GM18517 (cell line): Measurements from ENCODE around the gene SGK2.

Experiments used
- ATAC-seq: cut with Tn5 transposase; IDR thresholded peaks from one replicate; pipeline ENCODE4 v1.9.1; 2021; ENCODE audit warnings: mild to moderate bottlenecking, moderate library complexity; ENCODE audit not compliant: unreplicated experiment

The SGK2 gene

GRCh38 chr20:43558412-43559146 lies at the start of gene SGK2:
SGK2 (plus strand) TSS chr20:43559027; CDS start chr20:43566496, 7,469 bp downstream.
- ATAC-seq, result no peak

DNA sequence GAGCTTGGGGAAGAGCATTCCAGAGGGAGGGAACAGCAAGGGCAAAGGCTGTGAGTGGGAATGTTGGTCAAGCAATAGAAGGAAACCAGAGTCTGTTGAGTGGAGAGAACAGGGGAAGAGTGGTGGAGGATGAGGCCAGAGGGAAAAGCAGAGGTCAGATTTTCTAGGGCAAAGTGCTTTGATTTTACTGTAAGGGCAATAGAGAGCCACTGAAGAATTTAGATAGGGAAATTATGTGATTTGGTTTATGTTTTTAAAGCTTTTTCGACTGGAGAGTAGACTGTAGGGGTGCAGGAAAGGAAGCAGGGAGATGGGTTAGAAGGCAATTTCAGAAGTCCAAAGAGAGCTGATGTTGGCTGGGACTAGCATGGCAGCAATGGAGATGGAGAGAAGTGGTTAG lies 46.9 kb upstream of the SGK2 start:
- ATAC-seq, result no peak

GRCh38 chr20:43513372-43513930 lies 45.4 kb upstream of the SGK2 start:
- no peak for ATAC-seq

- peak; percentile 78 for ATAC-seq
Measured at GRCh38 chr20:43513931-43514647, 44.7 kb upstream of the SGK2 start.

- peak; percentile 20 for ATAC-seq
Measured at GRCh38 chr20:43514648-43514999, 44.2 kb upstream of the SGK2 start.

GRCh38 chr20:43515628-43516027 lies 43.2 kb upstream of the SGK2 start:
- no peak for ATAC-seq

DNA sequence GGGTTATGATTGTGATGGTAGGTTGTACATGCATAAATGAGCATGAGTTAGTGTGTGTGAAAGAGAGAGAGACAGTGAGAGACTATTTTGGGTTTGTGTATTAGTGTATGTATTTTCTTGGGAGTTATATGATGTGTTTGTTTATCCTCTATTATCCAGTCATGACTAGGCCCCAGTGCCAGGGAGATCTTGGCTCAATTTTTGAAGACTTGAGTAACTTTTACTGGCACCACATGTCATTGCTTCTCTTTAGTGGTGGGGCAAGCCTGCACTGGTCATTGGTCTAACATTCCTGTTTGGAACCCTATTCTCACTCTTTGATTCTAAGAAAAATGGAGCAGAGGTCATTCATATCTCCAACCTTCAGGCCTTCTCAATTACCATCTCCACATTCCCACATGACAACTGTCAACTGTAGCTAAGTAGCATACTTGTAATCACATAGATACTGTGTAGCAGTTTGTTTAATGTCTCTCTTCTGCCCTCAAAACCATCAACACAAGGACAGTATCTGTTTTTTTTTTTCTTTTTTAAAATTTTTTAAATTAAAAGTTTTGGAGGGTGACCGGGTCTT lies 42.5 kb upstream of the SGK2 start:
- ATAC-seq, result no peak

DNA sequence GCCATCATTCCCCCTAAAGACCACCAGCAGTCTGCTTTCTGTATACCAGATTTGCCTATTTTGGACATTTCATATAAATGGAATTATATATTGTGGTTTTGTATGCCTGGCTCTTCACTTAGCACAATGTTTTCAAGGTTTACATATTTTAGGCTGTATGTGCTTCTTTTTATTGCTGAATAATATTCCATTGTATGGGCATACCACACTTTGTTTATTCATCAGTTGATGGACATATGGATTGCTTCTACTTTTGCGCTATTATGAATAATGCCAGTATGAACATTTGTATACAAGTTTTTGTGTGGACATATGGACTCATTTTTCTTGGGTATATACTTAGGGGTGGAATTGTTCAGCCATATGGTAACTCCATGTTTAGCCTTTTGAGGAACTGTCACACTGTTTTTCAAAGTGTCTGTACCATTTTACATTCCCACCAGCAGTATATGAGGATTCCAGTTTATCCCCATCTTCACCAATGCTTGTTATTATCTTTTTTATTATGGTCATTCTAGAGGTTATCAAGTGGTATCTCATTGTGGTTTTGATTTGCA lies 38.7 kb upstream of the SGK2 start:
- ATAC-seq, result no peak

GRCh38 chr20:43525021-43525420 lies 33.8 kb upstream of the SGK2 start:
- no peak for ATAC-seq

DNA sequence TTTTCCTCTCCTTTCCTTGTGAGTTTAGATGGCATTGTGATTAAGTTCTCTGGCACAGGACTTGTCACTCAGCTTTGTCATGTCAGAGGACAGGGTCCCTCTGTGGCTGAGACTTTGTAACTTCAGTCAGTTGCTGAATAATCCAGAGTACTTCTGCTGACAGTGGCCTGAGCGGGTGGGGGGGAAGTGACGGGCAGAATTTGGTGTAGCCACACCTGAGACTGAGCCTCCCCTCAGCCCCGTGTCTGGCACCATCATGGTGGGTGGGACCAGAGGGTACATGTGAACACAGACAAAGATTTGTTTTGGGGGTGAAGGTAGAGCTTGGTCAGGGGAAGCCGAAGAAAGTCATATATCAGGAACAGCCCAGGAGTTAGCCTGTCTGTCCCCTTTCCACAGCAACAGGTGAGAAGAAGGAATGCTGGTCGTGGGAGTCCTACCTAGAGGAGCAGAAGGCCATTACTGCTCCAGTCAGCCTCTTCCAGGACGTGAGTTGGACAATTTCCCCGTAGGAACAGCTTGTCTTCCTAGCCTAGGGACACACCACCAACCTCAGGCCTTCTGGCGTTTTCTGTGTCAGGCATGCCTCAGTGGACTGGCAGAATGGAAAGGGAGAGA lies 30.5 kb upstream of the SGK2 start:
- no peak for ATAC-seq

DNA sequence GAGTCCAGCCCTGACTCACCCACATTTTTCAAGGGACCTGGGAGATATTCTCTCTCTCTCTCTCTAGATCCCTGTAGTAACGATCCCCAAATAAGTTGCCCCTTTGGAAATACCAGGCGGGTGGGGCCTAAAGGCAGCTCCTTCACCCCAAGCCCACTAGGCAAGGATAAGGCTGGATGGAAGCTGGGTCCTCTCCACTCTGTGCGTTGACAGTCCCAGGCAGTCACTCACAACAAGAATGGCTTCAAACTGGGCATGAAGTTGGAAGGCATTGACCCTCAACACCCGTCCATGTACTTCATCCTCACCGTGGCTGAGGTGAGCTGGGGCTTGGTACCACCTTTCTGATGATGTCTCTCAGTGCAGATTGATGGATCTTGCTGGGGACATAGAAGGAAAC lies 29.8 kb upstream of the SGK2 start:
- no peak for ATAC-seq

GRCh38 chr20:43529457-43530153 lies 29.2 kb upstream of the SGK2 start:
- ATAC-seq, result no peak

GRCh38 chr20:43530321-43531090 lies 28.3 kb upstream of the SGK2 start:
- ATAC-seq, result no peak

GRCh38 chr20:43531091-43531443 lies 27.8 kb upstream of the SGK2 start:
- no peak for ATAC-seq

GRCh38 chr20:43532416-43533055 lies 26.3 kb upstream of the SGK2 start:
- no peak for ATAC-seq

GRCh38 chr20:43533060-43533459 lies 25.8 kb upstream of the SGK2 start:
- no peak for ATAC-seq

DNA sequence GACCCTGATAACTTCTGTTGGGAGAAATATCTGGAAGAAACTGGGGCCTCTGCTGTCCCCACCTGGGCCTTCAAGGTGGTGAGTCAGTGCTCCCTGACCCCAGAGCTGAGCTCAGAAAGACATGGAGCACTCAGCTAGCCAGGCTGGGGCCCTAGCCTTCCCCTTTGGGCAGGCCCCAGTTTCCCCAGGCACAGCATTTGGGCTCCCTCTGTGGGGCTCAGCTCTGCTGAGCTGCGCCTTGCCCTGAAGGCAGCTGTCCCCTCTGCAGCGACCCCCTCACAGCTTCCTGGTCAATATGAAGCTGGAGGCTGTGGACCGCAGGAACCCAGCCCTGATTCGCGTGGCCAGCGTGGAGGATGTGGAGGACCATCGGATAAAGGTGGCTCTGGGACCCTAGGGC lies 24.8 kb upstream of the SGK2 start:
- no peak for ATAC-seq

DNA sequence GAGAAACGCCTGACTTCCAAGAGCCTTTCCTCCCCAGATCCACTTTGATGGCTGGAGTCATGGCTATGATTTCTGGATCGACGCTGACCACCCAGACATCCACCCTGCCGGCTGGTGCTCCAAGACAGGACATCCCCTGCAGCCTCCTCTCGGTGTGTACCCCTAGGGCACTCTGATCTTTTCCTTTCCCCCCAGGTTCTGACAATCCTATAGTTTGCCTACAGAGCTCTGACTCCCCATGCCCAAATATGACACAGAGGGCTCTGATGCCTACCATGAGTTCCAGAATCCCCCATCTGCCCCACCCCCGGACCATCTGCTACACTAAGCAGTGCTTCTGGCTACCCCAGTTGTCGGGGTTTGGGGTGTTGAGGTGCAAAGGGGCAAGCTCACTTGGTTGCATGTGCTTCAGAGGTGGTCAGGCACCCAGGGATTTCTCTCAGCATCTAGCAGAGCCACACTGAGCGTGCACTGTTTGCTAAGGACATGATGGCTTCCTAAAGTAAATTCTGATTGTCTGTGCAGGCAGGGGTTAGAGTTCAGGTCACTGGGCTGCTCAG lies 24.0 kb upstream of the SGK2 start:
- ATAC-seq, result no peak

- ATAC-seq, result no peak
Measured at GRCh38 chr20:43535370-43536004, 23.3 kb upstream of the SGK2 start.
